Fibroblast of pulmonary artery (primary cell): ENCODE data around the gene LRRC23.

Source experiments
- DNase-seq: peaks from one replicate; pipeline ENCODE4 v3.0.0-alpha.2; 2010; ENCODE audit warnings: low read depth
- H3K4me3 ChIP-seq: replicated peaks from 2 replicates; pipeline ENCODE4 v1.5.1; 2011; ENCODE audit warnings: low read depth, mild to moderate bottlenecking, control low read depth, low read length, moderate library complexity
- TF ChIP-seq, protein P1 (sequence below): IDR thresholded peaks from 2 replicates; pipeline ENCODE4 v1.5.1; 2011; ENCODE audit warnings: mild to moderate bottlenecking, control low read depth, low read length, inconsistent platforms; ENCODE audit errors: missing control alignments

LRRC23 gene

DNA sequence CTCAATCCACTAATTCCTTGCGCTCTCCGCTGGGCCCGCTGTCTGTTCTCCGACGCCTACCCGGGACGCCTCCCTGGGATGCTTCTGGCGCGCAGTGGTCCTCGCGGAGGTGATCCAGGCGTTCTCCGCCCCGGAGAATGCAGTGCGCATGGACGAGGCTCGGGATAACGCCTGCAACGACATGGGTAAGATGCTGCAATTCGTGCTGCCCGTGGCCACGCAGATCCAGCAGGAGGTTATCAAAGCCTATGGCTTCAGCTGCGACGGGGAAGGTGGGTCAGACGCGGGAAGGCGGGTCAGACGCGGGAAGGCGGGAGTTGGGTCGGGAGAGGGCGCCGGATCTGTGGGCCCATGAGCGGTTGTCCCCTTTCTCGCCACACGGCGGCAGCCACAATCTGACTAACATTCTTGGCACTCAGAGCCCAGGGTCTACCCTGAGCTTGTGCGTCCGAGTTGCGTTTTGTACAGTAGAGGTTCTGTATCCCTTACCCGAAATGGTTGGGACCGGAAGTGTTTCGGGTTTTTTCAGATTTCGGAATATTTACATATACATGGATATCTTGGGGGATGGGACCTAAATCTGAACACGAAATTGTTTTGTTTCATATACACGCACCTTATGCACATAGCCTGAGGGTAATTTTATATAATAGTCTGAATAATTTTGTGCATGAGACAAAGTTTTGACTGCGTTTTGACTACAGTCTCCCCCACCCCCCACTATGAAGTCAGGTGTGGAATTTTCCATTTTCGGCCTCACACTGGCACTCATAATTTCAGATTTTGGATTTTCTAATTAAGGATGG lies 40.0 kb downstream of the LRRC23 start:
- H3K4me3 ChIP-seq: peak overlapping the region; percentile 79
- TF ChIP-seq, protein P1, sequence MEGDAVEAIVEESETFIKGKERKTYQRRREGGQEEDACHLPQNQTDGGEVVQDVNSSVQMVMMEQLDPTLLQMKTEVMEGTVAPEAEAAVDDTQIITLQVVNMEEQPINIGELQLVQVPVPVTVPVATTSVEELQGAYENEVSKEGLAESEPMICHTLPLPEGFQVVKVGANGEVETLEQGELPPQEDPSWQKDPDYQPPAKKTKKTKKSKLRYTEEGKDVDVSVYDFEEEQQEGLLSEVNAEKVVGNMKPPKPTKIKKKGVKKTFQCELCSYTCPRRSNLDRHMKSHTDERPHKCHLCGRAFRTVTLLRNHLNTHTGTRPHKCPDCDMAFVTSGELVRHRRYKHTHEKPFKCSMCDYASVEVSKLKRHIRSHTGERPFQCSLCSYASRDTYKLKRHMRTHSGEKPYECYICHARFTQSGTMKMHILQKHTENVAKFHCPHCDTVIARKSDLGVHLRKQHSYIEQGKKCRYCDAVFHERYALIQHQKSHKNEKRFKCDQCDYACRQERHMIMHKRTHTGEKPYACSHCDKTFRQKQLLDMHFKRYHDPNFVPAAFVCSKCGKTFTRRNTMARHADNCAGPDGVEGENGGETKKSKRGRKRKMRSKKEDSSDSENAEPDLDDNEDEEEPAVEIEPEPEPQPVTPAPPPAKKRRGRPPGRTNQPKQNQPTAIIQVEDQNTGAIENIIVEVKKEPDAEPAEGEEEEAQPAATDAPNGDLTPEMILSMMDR: peak; percentile 85

DNA sequence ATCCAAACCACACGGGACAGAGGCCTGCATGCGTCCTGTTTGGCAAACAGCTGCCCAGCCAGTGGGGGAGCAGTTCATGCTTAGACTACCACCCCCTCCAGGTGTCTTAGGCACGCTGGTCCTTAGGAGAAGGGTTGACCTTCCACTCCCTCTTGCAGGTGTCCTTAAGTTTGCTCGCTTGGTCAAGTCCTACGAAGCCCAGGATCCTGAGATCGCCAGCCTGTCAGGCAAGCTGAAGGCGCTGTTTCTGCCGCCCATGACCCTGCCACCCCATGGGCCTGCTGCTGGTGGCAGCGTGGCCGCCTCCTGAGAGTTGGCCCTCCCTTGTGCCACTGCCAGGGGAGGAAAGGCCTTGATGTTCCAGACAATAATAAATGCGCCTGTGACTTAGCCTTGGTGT lies 41.0 kb downstream of the LRRC23 start:
- TF ChIP-seq, protein P1: no peak
- DNase-seq: no peak
- no peak overlapping the region for H3K4me3 ChIP-seq

More for the DNA sequence above, 40.0 kb downstream of the LRRC23 start:
- peak; percentile 95 for DNase-seq

DNA sequence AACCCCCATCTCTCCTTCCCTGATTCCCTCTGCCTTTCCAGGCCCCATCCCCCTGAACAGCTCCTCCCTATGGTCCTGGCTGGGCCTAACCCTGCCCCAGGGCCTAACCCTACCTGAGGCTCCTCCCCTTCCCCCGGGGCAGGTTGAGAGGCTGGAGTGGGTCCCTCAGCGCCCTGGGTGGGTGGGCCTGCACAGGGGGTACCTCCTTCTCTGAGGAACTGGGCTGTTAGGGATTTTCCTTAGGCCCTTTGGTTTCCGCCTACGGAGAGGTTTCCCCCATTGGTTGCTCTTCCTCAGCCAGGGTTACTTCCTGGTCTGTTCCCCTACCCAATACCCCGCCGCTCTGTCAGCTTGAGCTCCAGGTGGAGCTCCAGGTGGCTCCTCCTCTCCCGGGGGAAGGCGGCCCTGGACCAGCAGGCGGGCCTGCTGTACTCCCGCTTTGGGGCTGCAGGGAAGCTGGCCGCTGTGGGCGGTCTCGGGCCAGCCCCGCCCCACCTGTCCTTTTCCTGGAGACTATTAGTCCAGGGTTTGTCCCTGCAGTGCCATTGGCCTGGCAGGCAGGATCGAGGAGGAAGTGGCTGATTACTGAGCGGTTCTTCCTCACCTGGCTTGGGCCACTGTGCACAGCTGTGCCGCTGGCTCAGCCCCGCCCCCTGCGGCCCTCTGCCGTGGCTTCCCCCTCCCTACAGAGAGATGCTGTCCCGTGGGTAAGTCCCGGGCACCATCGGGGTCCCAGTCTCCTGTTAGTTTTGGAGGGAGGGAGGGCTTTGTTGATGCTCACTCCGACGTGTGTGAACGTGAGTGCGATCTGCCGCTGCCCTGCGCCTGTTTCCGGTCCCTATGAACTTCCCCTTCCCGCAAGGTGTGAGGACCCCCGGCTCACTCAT lies 41.7 kb downstream of the LRRC23 start:
- H3K4me3 ChIP-seq: no peak overlapping the region
- TF ChIP-seq, protein P1: no peak
- DNase-seq: no peak

DNA sequence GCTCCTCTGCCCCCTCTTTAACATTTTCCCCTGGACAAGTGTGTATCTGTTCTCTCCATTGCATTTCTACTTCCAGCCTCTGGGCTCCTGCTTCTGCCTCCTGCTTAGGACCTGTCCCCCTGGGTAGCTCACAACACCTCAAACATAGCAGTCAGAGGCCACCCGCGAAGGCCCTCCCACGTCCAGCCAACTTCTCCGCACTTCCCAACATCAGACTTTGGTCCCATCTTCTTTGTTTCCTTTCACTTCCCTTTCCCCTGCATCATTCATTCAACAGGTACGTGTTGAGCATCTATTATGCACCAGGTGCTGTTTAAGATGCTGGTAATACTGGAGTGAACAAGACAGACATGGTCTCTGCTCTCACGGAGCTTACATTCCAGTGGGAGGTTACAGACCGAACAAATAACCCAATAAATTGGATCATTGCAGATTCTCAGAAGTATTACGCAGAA lies 42.3 kb downstream of the LRRC23 start:
- no peak overlapping the region for H3K4me3 ChIP-seq
- TF ChIP-seq, protein P1: no peak
- no peak for DNase-seq

DNA sequence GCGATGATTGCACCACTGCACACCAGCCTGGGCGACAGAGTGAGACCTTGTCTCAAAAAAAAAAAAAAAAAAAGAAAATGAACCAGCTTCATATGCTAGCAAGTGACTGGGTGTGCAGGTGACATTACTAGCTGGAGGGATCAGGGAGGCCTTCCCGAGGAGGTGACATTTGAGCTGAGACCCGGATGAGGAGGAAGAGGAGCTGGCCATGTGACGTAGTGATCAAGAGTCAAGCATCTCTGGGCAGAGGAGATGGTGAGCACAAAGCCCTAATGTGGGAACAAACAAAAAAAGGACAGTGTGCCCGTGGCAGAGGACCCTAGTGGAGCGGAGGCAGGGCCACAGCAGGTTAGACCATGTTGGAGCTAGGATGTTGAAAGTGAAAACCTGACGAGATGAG lies 43.0 kb downstream of the LRRC23 start:
- no peak overlapping the region for H3K4me3 ChIP-seq
- TF ChIP-seq, protein P1: no peak
- no peak for DNase-seq

DNA sequence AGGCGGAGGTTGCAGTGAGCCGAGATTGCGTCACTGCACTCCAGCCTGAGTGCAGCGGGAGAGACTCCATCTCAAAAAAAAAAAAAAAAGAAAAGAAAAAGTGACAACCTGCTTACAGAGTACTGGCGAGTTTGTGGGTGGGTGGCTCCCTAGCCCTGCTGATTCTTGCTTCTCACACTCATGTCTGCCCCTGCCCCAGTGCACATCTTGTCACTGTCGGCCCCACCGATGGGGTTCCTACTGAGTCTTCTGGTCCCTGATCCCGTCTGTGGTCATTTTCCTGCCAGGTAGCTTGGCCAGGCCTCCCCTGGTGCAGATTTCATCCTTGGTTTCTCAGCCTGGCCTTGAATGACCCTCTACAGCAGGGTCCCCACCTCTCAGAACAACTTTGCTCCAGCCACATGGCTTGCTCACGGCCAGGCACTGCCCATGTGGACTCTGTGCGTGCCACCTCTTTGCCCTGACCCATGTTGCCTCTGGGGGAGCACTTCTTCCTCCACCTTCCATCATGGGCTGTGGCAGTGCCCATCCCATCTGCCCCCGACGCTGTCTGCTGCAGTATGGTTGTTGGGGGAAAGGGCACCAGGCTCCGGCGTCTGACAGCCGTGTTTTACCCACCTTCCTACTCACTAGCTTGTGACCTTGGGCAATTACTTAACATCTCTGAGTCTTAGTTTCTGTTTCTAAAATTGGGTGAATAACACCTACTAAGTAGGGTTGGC lies 44.4 kb downstream of the LRRC23 start:
- DNase-seq: no peak
- no peak overlapping the region for H3K4me3 ChIP-seq
- TF ChIP-seq, protein P1: no peak
